HEK293 (cell line): Measurements from ENCODE around the gene HOXA3.

Experiments used
- CTCF ChIA-PET: fragments of 350-600 bp; formaldehyde crosslinking; extraction: SDS; loops from one replicate; lab custom pipeline; 2021; ENCODE audit warnings: antibody characterized with exemption; lab: Yijun Ruan, JAX
- POLR2A ChIA-PET: fragments of 300-600 bp; formaldehyde crosslinking; extraction: SDS; loops from one replicate; lab custom pipeline; 2020; ENCODE audit warnings: antibody characterized with exemption, inconsistent platforms; lab: Yijun Ruan, JAX
- H3K27ac ChIP-seq: fragments of 200-500 bp; sonication (Bioruptor generic); 2 replicates; pipeline ENCODE4 v1.5.1; 2014; ENCODE audit warnings: low read depth, low read length, control low read depth, inconsistent platforms; ENCODE audit errors: extremely low read depth
- H3K36me3 ChIP-seq, 2 experiments: fragments of 200-500 bp in 1 of 2; sonication (Bioruptor generic) in 1 of 2; 1 replicate in 1 of 2; 2 replicates in 1 of 2; pipeline ENCODE4 v1.5.1; 2014 to 2017; ENCODE audit warnings: inconsistent platforms in 2 of 2, low read length in 2 of 2; ENCODE audit not compliant: control insufficient read depth in 2 of 2, insufficient read depth in 1 of 2
- H3K4me1 ChIP-seq: fragments of 200-500 bp; sonication (Bioruptor generic); 2 replicates; pipeline ENCODE4 v1.5.1; 2014; ENCODE audit warnings: mild to moderate bottlenecking, low read length, inconsistent platforms; ENCODE audit not compliant: control insufficient read depth, insufficient read depth
- H3K4me3 ChIP-seq: 2 replicates; pipeline ENCODE4 v1.5.1; 2011; ENCODE audit warnings: low read depth, mild to moderate bottlenecking, control low read depth, low read length, moderate library complexity
- H3K9me3 ChIP-seq: fragments of 200-500 bp; sonication (Bioruptor generic); 2 replicates; pipeline ENCODE4 v1.5.1; 2014; ENCODE audit warnings: low read depth, low read length, inconsistent platforms; ENCODE audit not compliant: control insufficient read depth, insufficient read depth
- IKZF3 ChIP-seq: fragments of 450-650 bp; IDR thresholded peaks from 2 replicates; pipeline ENCODE4 v1.5.0; 2018; ENCODE audit warnings: missing biosample characterization, mild to moderate bottlenecking, missing genetic modification characterization, moderate library complexity
- INSM2 ChIP-seq: fragments of 450-650 bp; formaldehyde crosslinking; IDR thresholded peaks from 2 replicates; pipeline ENCODE4 v1.5.1; 2016; ENCODE audit warnings: missing biosample characterization, missing genetic modification characterization
- KLF1 ChIP-seq: fragments of 450-650 bp; formaldehyde crosslinking; IDR thresholded peaks from 2 replicates; pipeline ENCODE4 v1.5.1; 2016; ENCODE audit warnings: missing biosample characterization, missing genetic modification characterization
- PRDM2 ChIP-seq: fragments of 450-650 bp; formaldehyde crosslinking; IDR thresholded peaks from 2 replicates; pipeline ENCODE4 v1.5.1; 2016; ENCODE audit warnings: missing biosample characterization, missing genetic modification characterization, borderline replicate concordance
- PRDM6 ChIP-seq: fragments of 450-650 bp; formaldehyde crosslinking; IDR thresholded peaks from 2 replicates; pipeline ENCODE4 v1.5.1; 2017; ENCODE audit warnings: missing biosample characterization, missing genetic modification characterization
- SALL2 ChIP-seq: fragments of 450-650 bp; formaldehyde crosslinking; IDR thresholded peaks from 2 replicates; pipeline ENCODE4 v1.5.0; 2017; ENCODE audit warnings: missing biosample characterization, mild to moderate bottlenecking, missing genetic modification characterization, borderline replicate concordance
- ZNF350 ChIP-seq: fragments of 450-650 bp; formaldehyde crosslinking; IDR thresholded peaks from 2 replicates; pipeline ENCODE4 v1.5.0; 2017; ENCODE audit warnings: missing biosample characterization, mild to moderate bottlenecking, missing genetic modification characterization

HOXA3 gene

GRCh38 chr7:27124902-27125689, 27.3 kb downstream of the HOXA3 start:
- Histone ChIP-seq H3K4me1 (peaks cover 54% of the 10 kb centered on the region), H3K27ac (peak overlapping the region; percentile 34), H3K9me3 (no peaks in the 10 kb centered on the region), H3K4me3 (no peak overlapping the region), H3K36me3 (peaks cover 5 to 30% of the 10 kb centered on the region in 2 experiments; a peak in 1 of 3 replicates)
- TF ChIP-seq ZNF350 (tag by site-specific recombination) (no peak), PRDM6 (tag by site-specific recombination) (no peak), INSM2 (tag by site-specific recombination) (no peak)
- ChIA-PET POLR2A (interaction anchor here (0.6 kb wide), 1 partner anchor 60 kb away, joined by 4 read pairs; the partner anchor contains the start of gene HOXA11), CTCF (no interaction called here)

- POLR2A ChIA-PET, result interaction anchor here (0.6 kb wide), 1 partner anchor 61 kb away, joined by 4 read pairs; the partner anchor contains the start of gene HOXA11
- peaks cover 51% of the 10 kb centered on the region for H3K4me1 ChIP-seq
These were observed 28.1 kb downstream of the HOXA3 start for GRCh38 chr7:27124096-27124901.

More at GRCh38 chr7:27124096-27124901, 28.1 kb downstream of the HOXA3 start:
- CTCF ChIA-PET, result no interaction called here
- Histone ChIP-seq H3K9me3 (no peaks in the 10 kb centered on the region), H3K27ac (no peak overlapping the region; the same call in 1 of the 2 replicates), H3K4me3 (no peak overlapping the region), H3K36me3 (peaks cover 5 to 29% of the 10 kb centered on the region in 2 experiments; a peak in 1 of 3 replicates)
- TF ChIP-seq SALL2 (tag by site-specific recombination) (no peak), IKZF3 (tag by site-specific recombination) (0 out of 2 replicates have a peak, but pooled peaks have one; percentile 27), PRDM2 (tag by site-specific recombination) (no peak), KLF1 (no peak)
